A673 (cell line): ENCODE measurements around the gene SMAP2. TPM values are rescaled to one million over a fixed set of nuclear protein-coding genes. Genes with fewer than 3 reads are reported as not detected.

Source experiments
- BruUV-seq: library from RNA; stranded (reverse); fragments of 400-500 nt; replicated peaks from 2 replicates; lab custom pipeline; 2021; lab: Mats Ljungman, UMichigan
- CTCF ChIA-PET: fragments of 300-600 bp; sonication (Branson Sonifier 250); formaldehyde crosslinking; loops from one replicate; lab custom pipeline; 2022; ENCODE audit warnings: antibody characterized with exemption; lab: Charles Lee
- POLR2A ChIA-PET: fragments of 300-600 bp; sonication (Branson Sonifier 250); formaldehyde crosslinking; loops from one replicate; lab custom pipeline; 2022; ENCODE audit warnings: antibody characterized with exemption; ENCODE audit not compliant: low non-redundant PET; lab: Charles Lee
- DNase-seq: peaks from one replicate; pipeline ENCODE4 v3.0.0-alpha.2; 2015; ENCODE audit warnings: low spot score
- H3K27ac ChIP-seq: fragments of 200-600 bp; sonication (generic); 2 replicates; pipeline ENCODE4 v1.5.1; 2016; ENCODE audit warnings: mixed run types, low read depth, mild to moderate bottlenecking, mixed read lengths, antibody characterized with exemption, low read length; ENCODE audit not compliant: poor library complexity, severe bottlenecking
- H3K27me3 ChIP-seq: fragments of 200-600 bp; sonication (generic); replicated peaks from 2 replicates; pipeline ENCODE4 v1.6.1; 2017; ENCODE audit warnings: mixed run types, low read depth, mild to moderate bottlenecking, mixed read lengths, antibody characterized with exemption, low read length; ENCODE audit not compliant: insufficient read depth, poor library complexity
- H3K36me3 ChIP-seq: fragments of 200-600 bp; sonication (generic); 2 replicates; pipeline ENCODE4 v1.6.1; 2016; ENCODE audit warnings: mixed run types, mild to moderate bottlenecking, mixed read lengths, antibody characterized with exemption, low read length; ENCODE audit not compliant: insufficient read depth, poor library complexity, severe bottlenecking
- H3K4me1 ChIP-seq: fragments of 200-600 bp; sonication (generic); 2 replicates; pipeline ENCODE4 v1.6.1; 2017; ENCODE audit warnings: mixed run types, mild to moderate bottlenecking, mixed read lengths, antibody characterized with exemption, low read length; ENCODE audit not compliant: insufficient read depth, poor library complexity, severe bottlenecking
- H3K4me3 ChIP-seq: fragments of 200-600 bp; sonication (generic); 2 replicates; pipeline ENCODE4 v1.5.1; 2016; ENCODE audit warnings: low read depth, mixed run types, mild to moderate bottlenecking, mixed read lengths, low read length; ENCODE audit not compliant: poor library complexity, severe bottlenecking
- H3K9me3 ChIP-seq: fragments of 200-600 bp; sonication (generic); 2 replicates; pipeline ENCODE4 v1.6.1; 2016; ENCODE audit warnings: mixed run types, low read depth, mild to moderate bottlenecking, mixed read lengths, antibody characterized with exemption, low read length; ENCODE audit not compliant: poor library complexity, severe bottlenecking
- CTCF ChIP-seq: fragments of 300-800, 200-600 bp; sonication (generic); conservative IDR thresholded peaks from 2 replicates; pipeline ENCODE4 v1.5.1; 2017; ENCODE audit warnings: low read depth, mild to moderate bottlenecking, antibody characterized with exemption, low read length, moderate library complexity, mixed read lengths
- EZH2 ChIP-seq: fragments of 200-600 bp; sonication (generic); IDR thresholded peaks from 2 replicates; pipeline ENCODE4 v1.6.1; 2017; ENCODE audit warnings: borderline replicate concordance, low read depth, mild to moderate bottlenecking, mixed read lengths, antibody characterized with exemption, low read length; ENCODE audit not compliant: poor library complexity, severe bottlenecking
- intact Hi-C: fragments of 100-400 bp; cut with micrococcal nuclease; formaldehyde crosslinking; loops from one replicate; pipeline ENCODE4 v1.10.0; 2022; ENCODE audit not compliant: unreplicated experiment
- total RNA-seq: library from RNA; stranded (reverse); gene quantifications from 2 replicates; pipeline ENCODE4 v1.2.3, GENCODE V29; 2021

SMAP2 gene
- total RNA-seq, 1 experiment from 2014 or later, result 58.5 TPM

- no peak overlapping the region for H3K4me3 ChIP-seq
- intact Hi-C loops, result no loop called here
- peaks cover 4% of the 10 kb centered on the region for H3K4me1 ChIP-seq
- H3K9me3 ChIP-seq, result no peaks in the 10 kb centered on the region
- DNase-seq, result no peak
- no peaks in the 10 kb centered on the region for H3K27me3 ChIP-seq
- POLR2A ChIA-PET, result no interaction called here
- peaks cover 6% of the 10 kb centered on the region for H3K36me3 ChIP-seq
- TF ChIP-seq EZH2 (no peak), CTCF (no peak)
- CTCF ChIA-PET, result no interaction called here
- BruUV-seq, result no TSS peak
- no peak overlapping the region for H3K27ac ChIP-seq
Measured at GRCh38 chr1:40425198-40425597, 51.7 kb downstream of the SMAP2 start.

GRCh38 chr1:40431385-40431784 is 57.9 kb downstream of the SMAP2 start:
- Histone ChIP-seq H3K9me3 (no peaks in the 10 kb centered on the region), H3K4me3 (no peak overlapping the region), H3K4me1 (no peaks in the 10 kb centered on the region), H3K27ac (no peak overlapping the region), H3K27me3 (no peaks in the 10 kb centered on the region), H3K36me3 (no peaks in the 10 kb centered on the region)
- ChIA-PET POLR2A (no interaction called here), CTCF (no interaction called here)
- no peak for DNase-seq
- TF ChIP-seq EZH2, result no peak
- TF ChIP-seq CTCF, result no peak
- no TSS peak for BruUV-seq
- intact Hi-C loops, result loop anchor here (10.0 kb wide), 1 partner anchor 287 kb away; no protein-coding TSS in a partner anchor

GRCh38 chr1:40432644-40433390 is 59.3 kb downstream of the SMAP2 start:
- no peaks in the 10 kb centered on the region for H3K4me1 ChIP-seq
- BruUV-seq, result no TSS peak
- POLR2A ChIA-PET, result no interaction called here
- no peak overlapping the region for H3K27ac ChIP-seq
- CTCF ChIA-PET, result interaction anchor here (0.7 kb wide), 1 partner anchor 289 kb away, joined by 3 read pairs; no protein-coding TSS in a partner anchor
- no peaks in the 10 kb centered on the region for H3K27me3 ChIP-seq
- H3K4me3 ChIP-seq, result no peak overlapping the region
- no peaks in the 10 kb centered on the region for H3K36me3 ChIP-seq
- no peaks in the 10 kb centered on the region for H3K9me3 ChIP-seq
- TF ChIP-seq EZH2 (no peak), CTCF (no peak)
- DNase-seq, result no peak
- intact Hi-C loops, result loop anchor here (10.0 kb wide), 1 partner anchor 288 kb away; no protein-coding TSS in a partner anchor
